Neural progenitor cell (in vitro differentiated cells): ENCODE data around the gene RNF11. TPM values are rescaled to one million over a fixed set of nuclear protein-coding genes. Genes with fewer than 3 reads are reported as not detected.

Source experiments
- DNase-seq: peaks from one replicate; pipeline ENCODE4 v3.0.0-alpha.2; 2016; ENCODE audit warnings: low spot score
- H2AFZ ChIP-seq: fragments of 200-600 bp; sonication (generic); replicated peaks from 2 replicates; pipeline ENCODE4 v1.6.1; 2016; ENCODE audit warnings: antibody characterized with exemption
- H3F3A ChIP-seq: fragments of 200-600 bp; sonication (generic); 2 replicates; pipeline ENCODE4 v1.6.1; 2016; ENCODE audit warnings: antibody characterized with exemption, low read depth
- H3K27ac ChIP-seq: fragments of 200-600 bp; sonication (generic); 2 replicates; pipeline ENCODE4 v1.5.1; 2016; ENCODE audit warnings: mild to moderate bottlenecking
- H3K27me3 ChIP-seq: fragments of 200-600 bp; sonication (generic); 2 replicates; pipeline ENCODE4 v1.6.1; 2016; ENCODE audit warnings: mild to moderate bottlenecking, moderate library complexity
- H3K36me3 ChIP-seq: fragments of 200-600 bp; sonication (generic); 2 replicates; pipeline ENCODE4 v1.5.1; 2016
- H3K4me1 ChIP-seq: fragments of 200-600 bp; sonication (generic); 2 replicates; pipeline ENCODE4 v1.6.1; 2016; ENCODE audit warnings: mixed run types
- H3K4me2 ChIP-seq: fragments of 200-600 bp; sonication (generic); 2 replicates; pipeline ENCODE4 v1.6.1; 2016
- H3K4me3 ChIP-seq: fragments of 200-600 bp; sonication (generic); 2 replicates; pipeline ENCODE4 v1.5.1; 2016
- H3K79me2 ChIP-seq: fragments of 200-600 bp; sonication (generic); 2 replicates; pipeline ENCODE4 v1.6.1; 2016; ENCODE audit warnings: low read depth
- H3K9ac ChIP-seq: fragments of 200-600 bp; sonication (generic); 2 replicates; pipeline ENCODE4 v1.6.1; 2016
- H3K9me3 ChIP-seq: fragments of 200-600 bp; sonication (generic); 2 replicates; pipeline ENCODE4 v1.5.1; 2016; ENCODE audit warnings: low read depth
- H4K20me1 ChIP-seq: fragments of 200-600 bp; sonication (generic); 2 replicates; pipeline ENCODE4 v1.6.1; 2016; ENCODE audit warnings: low read depth
- H3K27ac Mint-ChIP-seq: 3 replicates; pipeline ENCODE4 v1.8.0; 2021; ENCODE audit warnings: mixed read lengths
- H3K27me3 Mint-ChIP-seq: 2 replicates; pipeline ENCODE4 v1.8.0; 2022; ENCODE audit warnings: low read depth, mild to moderate bottlenecking, inconsistent platforms, moderate library complexity, mixed read lengths; ENCODE audit not compliant: insufficient read depth
- H3K36me3 Mint-ChIP-seq: 3 replicates; pipeline ENCODE4 v1.8.0; 2021; ENCODE audit warnings: mixed read lengths
- H3K4me1 Mint-ChIP-seq: 3 replicates; pipeline ENCODE4 v1.8.0; 2021; ENCODE audit warnings: mixed read lengths
- H3K4me3 Mint-ChIP-seq: 3 replicates; pipeline ENCODE4 v1.8.0; 2021; ENCODE audit warnings: mild to moderate bottlenecking, moderate library complexity, mixed read lengths
- H3K9me3 Mint-ChIP-seq: 3 replicates; pipeline ENCODE4 v1.8.0; 2020; ENCODE audit warnings: mixed read lengths
- EZH2 ChIP-seq: fragments of 200-600 bp; sonication (generic); IDR thresholded peaks from 2 replicates; pipeline ENCODE4 v1.6.1; 2017; ENCODE audit warnings: antibody characterized with exemption, mild to moderate bottlenecking, moderate library complexity
- EZH2phosphoT487 ChIP-seq: fragments of 200-600 bp; sonication (generic); IDR thresholded peaks from 2 replicates; pipeline ENCODE4 v1.6.1; 2017; ENCODE audit warnings: antibody characterized with exemption
- total RNA-seq: library from RNA; depleted of rRNA; stranded (reverse); fragments of >200 nt; gene quantifications from 2 replicates; pipeline ENCODE4 v1.2.3, GENCODE V29; 2015; ENCODE audit warnings: low replicate concordance
- TF ChIP-seq, protein P1 (sequence below): fragments of 200-600 bp; sonication (generic); IDR thresholded peaks from 2 replicates; pipeline ENCODE4 v1.5.1; 2017; ENCODE audit warnings: antibody characterized with exemption, mild to moderate bottlenecking

RNF11 gene
- total RNA-seq, 1 donor from 2014 or later: 108 TPM

DNA sequence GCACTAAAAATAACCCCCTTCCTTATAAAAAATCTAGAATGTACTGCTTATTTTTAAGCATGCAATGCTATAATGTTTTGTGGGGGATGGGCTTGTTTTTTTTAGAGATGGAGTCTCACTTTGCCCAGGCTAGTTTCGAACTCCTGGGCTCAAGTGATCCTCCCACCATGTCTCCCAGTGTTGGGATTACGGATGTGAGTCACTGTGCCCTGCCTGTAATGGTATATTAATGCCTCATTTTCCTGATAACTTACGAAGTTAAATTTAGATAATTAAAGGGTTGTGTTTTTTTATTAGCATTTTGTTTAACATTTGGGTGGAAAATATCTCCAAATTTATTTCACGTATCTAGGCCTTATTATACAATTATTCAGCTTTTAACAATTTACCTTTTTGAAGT, 6.5 kb downstream of the RNF11 start:
- peaks cover 13% of the 10 kb centered on the region for H3F3A ChIP-seq
- no peak overlapping the region for H3K27ac Mint-ChIP-seq
- no peak for DNase-seq
- peaks cover 100% of the 10 kb centered on the region for H3K79me2 ChIP-seq
- no peak overlapping the region for H3K27ac ChIP-seq
- TF ChIP-seq, protein P1, sequence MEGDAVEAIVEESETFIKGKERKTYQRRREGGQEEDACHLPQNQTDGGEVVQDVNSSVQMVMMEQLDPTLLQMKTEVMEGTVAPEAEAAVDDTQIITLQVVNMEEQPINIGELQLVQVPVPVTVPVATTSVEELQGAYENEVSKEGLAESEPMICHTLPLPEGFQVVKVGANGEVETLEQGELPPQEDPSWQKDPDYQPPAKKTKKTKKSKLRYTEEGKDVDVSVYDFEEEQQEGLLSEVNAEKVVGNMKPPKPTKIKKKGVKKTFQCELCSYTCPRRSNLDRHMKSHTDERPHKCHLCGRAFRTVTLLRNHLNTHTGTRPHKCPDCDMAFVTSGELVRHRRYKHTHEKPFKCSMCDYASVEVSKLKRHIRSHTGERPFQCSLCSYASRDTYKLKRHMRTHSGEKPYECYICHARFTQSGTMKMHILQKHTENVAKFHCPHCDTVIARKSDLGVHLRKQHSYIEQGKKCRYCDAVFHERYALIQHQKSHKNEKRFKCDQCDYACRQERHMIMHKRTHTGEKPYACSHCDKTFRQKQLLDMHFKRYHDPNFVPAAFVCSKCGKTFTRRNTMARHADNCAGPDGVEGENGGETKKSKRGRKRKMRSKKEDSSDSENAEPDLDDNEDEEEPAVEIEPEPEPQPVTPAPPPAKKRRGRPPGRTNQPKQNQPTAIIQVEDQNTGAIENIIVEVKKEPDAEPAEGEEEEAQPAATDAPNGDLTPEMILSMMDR: no peak
- TF ChIP-seq EZH2phosphoT487: no peak
- no peak for TF ChIP-seq EZH2
- peaks cover 9% of the 10 kb centered on the region for H3K36me3 Mint-ChIP-seq
- no peak overlapping the region for H2AFZ ChIP-seq
- H3K4me1 ChIP-seq: peaks cover 30% of the 10 kb centered on the region
- no peak overlapping the region for H3K4me2 ChIP-seq
- H3K27me3 ChIP-seq: no peaks in the 10 kb centered on the region
- H4K20me1 ChIP-seq: peaks cover 94% of the 10 kb centered on the region
- H3K9me3 Mint-ChIP-seq: no peaks in the 10 kb centered on the region
- peaks cover 23% of the 10 kb centered on the region for H3K4me1 Mint-ChIP-seq
- no peak overlapping the region for H3K9ac ChIP-seq
- H3K9me3 ChIP-seq: no peaks in the 10 kb centered on the region
- H3K4me3 ChIP-seq: no peak overlapping the region
- no peaks in the 10 kb centered on the region for H3K36me3 ChIP-seq
- H3K27me3 Mint-ChIP-seq: no peaks in the 10 kb centered on the region
- H3K4me3 Mint-ChIP-seq: no peak overlapping the region

DNA sequence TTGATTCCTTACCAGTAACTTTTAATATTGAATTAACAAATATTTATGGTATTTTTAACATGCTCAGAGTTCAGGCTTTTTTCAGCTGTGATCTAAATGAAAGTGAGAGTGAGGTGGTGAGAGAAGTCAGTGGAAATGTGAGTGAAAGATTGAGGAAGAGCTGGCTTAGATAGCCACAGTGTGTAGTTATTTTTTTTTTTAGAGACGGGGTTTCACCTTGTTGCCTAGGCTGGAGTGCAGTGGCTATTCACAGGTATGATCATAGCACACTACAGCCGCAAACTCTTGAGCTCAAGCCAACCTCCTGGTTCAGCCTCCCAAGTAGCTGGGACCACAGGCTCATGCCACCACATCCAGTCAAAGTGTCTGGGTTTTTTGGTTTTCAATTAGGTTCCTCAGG, 10.9 kb downstream of the RNF11 start:
- no peaks in the 10 kb centered on the region for H3K27me3 ChIP-seq
- no peak for DNase-seq
- no peak overlapping the region for H3K27ac Mint-ChIP-seq
- peaks cover 72% of the 10 kb centered on the region for H4K20me1 ChIP-seq
- peaks cover 100% of the 10 kb centered on the region for H3K79me2 ChIP-seq
- no peaks in the 10 kb centered on the region for H3K9me3 ChIP-seq
- no peaks in the 10 kb centered on the region for H3K27me3 Mint-ChIP-seq
- H3K9me3 Mint-ChIP-seq: peaks cover under 1% of the 10 kb centered on the region
- no peak overlapping the region for H3K4me3 ChIP-seq
- no peak overlapping the region for H3K4me3 Mint-ChIP-seq
- no peaks in the 10 kb centered on the region for H3K4me1 Mint-ChIP-seq
- H3K4me1 ChIP-seq: peaks cover 4% of the 10 kb centered on the region
- no peak overlapping the region for H3K27ac ChIP-seq
- no peaks in the 10 kb centered on the region for H3K36me3 ChIP-seq
- no peak overlapping the region for H3K9ac ChIP-seq
- H3K4me2 ChIP-seq: no peak overlapping the region
- no peaks in the 10 kb centered on the region for H3F3A ChIP-seq
- TF ChIP-seq, protein P1: no peak
- TF ChIP-seq EZH2phosphoT487 (no peak), EZH2 (no peak)
- peaks cover 12% of the 10 kb centered on the region for H3K36me3 Mint-ChIP-seq
- no peak overlapping the region for H2AFZ ChIP-seq

DNA sequence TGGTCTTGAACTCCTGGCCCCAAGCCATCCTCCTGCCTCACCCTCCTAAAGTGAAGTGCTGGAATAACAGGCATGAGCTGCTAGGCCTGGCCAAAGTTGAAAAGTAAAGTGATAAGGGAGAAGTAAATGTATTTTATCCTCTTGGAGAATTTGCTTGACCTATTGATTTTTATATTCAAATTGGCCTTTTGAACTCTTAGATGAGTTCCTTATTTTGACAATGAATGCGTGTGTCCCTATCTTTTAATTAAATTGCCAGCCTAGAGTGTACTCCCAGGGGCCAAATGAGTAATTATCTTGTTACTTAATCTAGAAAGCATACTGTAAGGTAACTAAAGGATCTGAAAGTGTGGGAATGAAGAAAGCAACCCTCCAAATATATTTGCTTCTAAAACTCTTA, 11.4 kb downstream of the RNF11 start:
- peaks cover 3% of the 10 kb centered on the region for H3K9me3 Mint-ChIP-seq
- no peak overlapping the region for H2AFZ ChIP-seq
- H3K4me1 Mint-ChIP-seq: no peaks in the 10 kb centered on the region
- H3K36me3 Mint-ChIP-seq: peaks cover 14% of the 10 kb centered on the region
- no peak overlapping the region for H3K4me3 ChIP-seq
- no peak overlapping the region for H3K4me2 ChIP-seq
- H3F3A ChIP-seq: no peaks in the 10 kb centered on the region
- peaks cover 100% of the 10 kb centered on the region for H3K79me2 ChIP-seq
- TF ChIP-seq EZH2phosphoT487 (no peak), EZH2 (no peak)
- TF ChIP-seq, protein P1: no peak
- H3K4me3 Mint-ChIP-seq: no peak overlapping the region
- no peak for DNase-seq
- no peaks in the 10 kb centered on the region for H3K9me3 ChIP-seq
- H3K36me3 ChIP-seq: no peaks in the 10 kb centered on the region
- no peaks in the 10 kb centered on the region for H3K27me3 Mint-ChIP-seq
- peaks cover 71% of the 10 kb centered on the region for H4K20me1 ChIP-seq
- H3K9ac ChIP-seq: no peak overlapping the region
- H3K4me1 ChIP-seq: peaks cover 2% of the 10 kb centered on the region
- H3K27ac Mint-ChIP-seq: no peak overlapping the region
- no peaks in the 10 kb centered on the region for H3K27me3 ChIP-seq
- no peak overlapping the region for H3K27ac ChIP-seq
